Omental fat pad (tissue), 4 donors: ENCODE measurements around the gene CDC7. TPM values are rescaled to one million over a fixed set of nuclear protein-coding genes. Genes with fewer than 3 reads are reported as not detected.

ENCODE experiments used
- ATAC-seq: fragments of 150-250 bp; one replicate; pipeline ENCODE4 v1.9.1; 2016; ENCODE audit warnings: mild to moderate bottlenecking, moderate library complexity; ENCODE audit not compliant: low FRiP score
- DNase-seq: peaks from one replicate; pipeline ENCODE4 v3.0.0-alpha.2; 2019; ENCODE audit warnings: low spot score
- CTCF ChIP-seq, 3 donors: fragments of 450-650 bp; IDR thresholded peaks; one replicate each; pipeline ENCODE4 v1.5.1; 2016 to 2017; ENCODE audit warnings: antibody characterized with exemption in 3 of 3, mild to moderate bottlenecking in 3 of 3, moderate library complexity in 2 of 3
- total RNA-seq, 4 donors: library from RNA; depleted of rRNA; stranded (reverse); fragments of >200 nt; gene quantifications; one replicate each; pipeline ENCODE4 v1.1.0, GENCODE V29; 2016

The CDC7 gene
- total RNA-seq, 4 donors from 2014 or later = 1.4 to 4.1 (median 2.4) TPM

DNA sequence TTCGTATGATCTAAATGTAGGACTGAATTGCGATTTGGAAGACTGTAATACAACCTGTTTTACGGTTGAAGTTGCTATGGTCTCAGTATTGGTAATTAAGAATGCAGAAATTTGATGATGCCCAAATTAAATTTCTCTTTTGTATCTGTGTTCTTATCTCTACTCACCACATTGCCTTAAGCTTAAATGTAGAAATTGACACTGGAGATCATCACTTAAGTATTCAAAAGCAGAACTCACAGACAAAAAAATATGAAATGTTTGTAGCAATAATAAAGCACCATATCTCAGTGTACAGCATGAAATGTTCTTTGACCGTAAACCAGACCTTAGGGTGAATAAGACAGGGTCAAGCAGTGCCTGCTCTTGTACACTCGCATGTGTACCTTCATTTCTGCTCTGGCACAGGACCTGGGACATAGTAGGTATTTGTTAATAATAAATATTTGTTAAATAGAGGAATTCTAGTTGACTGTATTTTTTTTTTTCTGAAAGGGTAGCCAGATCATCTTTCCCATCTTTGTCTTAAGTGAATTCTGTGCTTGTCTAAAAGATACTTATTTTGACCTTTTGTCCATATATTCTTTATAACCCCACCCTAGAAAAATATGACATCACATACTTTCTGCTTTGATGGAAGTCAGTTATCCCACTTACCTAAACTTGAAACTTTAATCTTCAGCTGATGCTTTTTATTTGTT lies 1.5 kb downstream of the CDC7 start:
- TF ChIP-seq CTCF (IDR thresholded peaks at IDR 0.05) = no peak
- ATAC-seq = no peak

DNA sequence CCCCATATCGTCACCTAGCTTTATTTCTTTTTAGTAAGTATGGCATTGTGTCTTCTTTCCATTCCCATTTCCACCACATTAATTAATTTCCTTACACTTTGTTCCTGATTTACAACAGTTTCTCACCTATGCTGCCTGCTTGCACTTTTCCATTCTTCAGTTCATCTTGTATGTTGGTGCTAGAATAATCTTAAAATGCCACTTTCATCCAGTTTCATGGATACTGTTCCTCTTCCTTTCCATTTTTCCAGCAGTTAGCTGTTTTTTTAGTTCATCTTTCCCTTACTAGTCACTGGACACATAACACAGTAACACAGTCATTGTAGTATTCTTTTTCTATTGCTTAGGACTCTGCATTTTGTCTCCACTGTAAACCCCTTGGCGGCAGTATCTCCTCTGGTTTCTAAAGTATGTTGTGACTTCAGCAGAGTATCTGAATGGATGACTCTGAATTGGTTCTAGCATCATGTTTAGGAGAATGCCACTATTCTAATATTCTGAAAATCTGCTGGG lies 2.1 kb downstream of the CDC7 start:
- ATAC-seq (no peak), DNase-seq (no peak)
- no peak for TF ChIP-seq CTCF (IDR thresholded peaks at IDR 0.05)

More for the DNA sequence above, 1.5 kb downstream of the CDC7 start:
- no peak for DNase-seq

- TF ChIP-seq CTCF (IDR thresholded peaks at IDR 0.05) = no peak
- DNase-seq = no peak
- no peak for ATAC-seq
Observed at GRCh38 chr1:91503332-91503900, 2.8 kb downstream of the CDC7 start.

- ATAC-seq (no peak), DNase-seq (no peak)
- TF ChIP-seq CTCF (IDR thresholded peaks at IDR 0.05) = no peak
Observed at GRCh38 chr1:91503975-91504530, 3.4 kb downstream of the CDC7 start.

DNA sequence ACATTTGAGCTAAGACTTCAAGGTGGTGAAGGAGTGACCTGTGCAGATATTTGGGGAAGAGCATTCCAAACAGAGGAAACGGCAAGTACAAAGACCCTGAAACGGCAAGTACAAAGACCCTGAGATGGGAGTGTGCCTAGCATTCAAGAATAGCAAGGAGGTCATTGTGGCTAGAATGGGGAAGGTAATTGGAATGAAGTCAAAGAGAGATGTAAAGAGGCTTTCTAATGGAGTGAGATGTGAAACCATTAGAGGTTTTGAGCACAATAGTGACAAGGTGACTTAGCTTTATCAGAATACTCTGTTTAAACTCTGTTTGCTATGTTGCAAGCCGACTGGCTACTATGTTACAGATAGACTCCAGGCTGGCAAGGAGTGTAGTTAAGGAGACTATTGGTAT lies 4.4 kb downstream of the CDC7 start:
- TF ChIP-seq CTCF (IDR thresholded peaks at IDR 0.05) = no peak
- no peak for DNase-seq
- ATAC-seq = no peak

DNA sequence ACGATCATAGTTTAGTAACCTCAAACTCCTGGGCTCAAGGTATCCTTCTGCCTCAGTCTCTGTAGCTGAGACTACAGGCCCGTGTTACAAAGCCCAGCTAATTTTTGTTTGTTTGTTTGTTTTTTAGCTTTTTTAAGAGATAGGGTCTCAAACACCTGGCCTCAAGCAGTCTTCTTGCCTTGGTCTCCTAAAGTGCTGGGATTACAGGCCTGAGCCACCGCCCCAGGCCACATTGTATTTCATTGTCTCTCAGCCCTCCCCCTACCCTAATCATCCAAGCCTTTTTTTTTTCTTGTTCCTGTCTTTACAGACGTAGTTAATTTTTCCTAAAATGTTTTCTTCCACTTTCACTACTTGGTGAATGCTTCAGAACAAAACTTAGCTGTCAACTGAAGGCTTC lies 5.4 kb downstream of the CDC7 start:
- no peak for TF ChIP-seq CTCF (IDR thresholded peaks at IDR 0.05)

More for the DNA sequence above, 5.4 kb downstream of the CDC7 start:
- no peak for ATAC-seq
- DNase-seq = no peak
